Neural progenitor cell (in vitro differentiated cells): ENCODE results near the gene BCKDHB.

ENCODE experiments used
- CTCF ChIP-seq: fragments of 200-600 bp; sonication (generic); IDR thresholded peaks from 2 replicates; pipeline ENCODE4 v1.5.1; 2017; ENCODE audit warnings: antibody characterized with exemption, mild to moderate bottlenecking
- EZH2 ChIP-seq: fragments of 200-600 bp; sonication (generic); IDR thresholded peaks from 2 replicates; pipeline ENCODE4 v1.6.1; 2017; ENCODE audit warnings: antibody characterized with exemption, mild to moderate bottlenecking, moderate library complexity
- EZH2phosphoT487 ChIP-seq: fragments of 200-600 bp; sonication (generic); IDR thresholded peaks from 2 replicates; pipeline ENCODE4 v1.6.1; 2017; ENCODE audit warnings: antibody characterized with exemption

- TF ChIP-seq CTCF (no peak), EZH2 (no peak), EZH2phosphoT487 (no peak)
These were observed 171.0 kb downstream of the BCKDHB start for GRCh38 chr6:80277501-80277900.
